SK-N-MC (cell line): ENCODE results near the gene ALOX15B.

Experiments
- EZH2 ChIP-seq: fragments of 200-600 bp; sonication (generic); IDR thresholded peaks from one replicate; pipeline ENCODE4 v1.6.1; 2017; ENCODE audit warnings: antibody characterized with exemption
- POLR2AphosphoS5 ChIP-seq: IDR thresholded peaks from 2 replicates; pipeline ENCODE4 v1.6.1; 2012; ENCODE audit warnings: mild to moderate bottlenecking, low read depth, low read length, borderline replicate concordance

DNA sequence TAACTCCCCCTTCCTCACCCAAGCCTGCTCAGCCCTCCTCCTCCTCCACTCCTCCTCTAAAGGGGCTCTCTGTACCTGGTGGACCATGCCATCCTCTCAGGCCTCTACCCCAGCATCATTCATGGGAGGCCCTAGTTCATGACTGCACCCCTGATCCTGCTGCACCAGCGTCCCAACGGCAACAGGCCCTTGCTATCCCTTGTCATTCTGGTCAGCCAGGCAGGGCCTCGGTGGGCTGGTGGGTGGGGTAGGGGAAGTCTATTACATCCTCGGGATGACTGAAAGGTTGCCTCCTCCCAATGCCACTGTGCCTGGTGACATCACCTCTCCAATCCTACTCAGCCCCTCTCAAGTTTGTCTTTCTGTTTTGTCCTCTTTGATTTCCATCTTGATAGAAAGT is 28.9 kb downstream of the ALOX15B start:
- no peak for TF ChIP-seq POLR2AphosphoS5
- no peak for TF ChIP-seq EZH2
